ENCODE data around the gene LYPD6B. TPM values are rescaled to one million over a fixed set of nuclear protein-coding genes. Genes with fewer than 3 reads are reported as not detected.

The LYPD6B gene
- total and polyA plus RNA-seq, 4 donors, result 0.13 to 0.59 (median 0.14) TPM

GRCh38 chr2:149006883-149007543 is 31.5 kb upstream of the LYPD6B start:
- no peak for TF ChIP-seq FOXA1 (IDR thresholded peaks at IDR 0.05)
- TF ChIP-seq RXRA (IDR thresholded peaks at IDR 0.05), result no peak
- no peak for TF ChIP-seq MAX (IDR thresholded peaks at IDR 0.05)
- no peak for TF ChIP-seq NR2F2 (IDR thresholded peaks at IDR 0.05)
- no peak for TF ChIP-seq CTCF (IDR thresholded peaks at IDR 0.05; ENCODE audit: low read depth, low read length, missing input control)
- no peak for TF ChIP-seq RAD21 (IDR thresholded peaks at IDR 0.05)
- TF ChIP-seq ATF3 (IDR thresholded peaks at IDR 0.05), result no peak
- TF ChIP-seq YY1 (IDR thresholded peaks at IDR 0.05), result no peak
- no peak for TF ChIP-seq ZBTB33 (IDR thresholded peaks at IDR 0.05)
- TF ChIP-seq HNF4G (IDR thresholded peaks at IDR 0.05), result no peak
- no peak for TF ChIP-seq GABPA (IDR thresholded peaks at IDR 0.05 in 1 of 2, conservative IDR thresholded peaks at IDR 0.05 in 1 of 2)
- TF ChIP-seq EGR1 (IDR thresholded peaks at IDR 0.05; ENCODE audit: low read depth in 2 of 2), result no peak
- no peak for TF ChIP-seq HNF4A (conservative IDR thresholded peaks at IDR 0.05)
- no peak for TF ChIP-seq JUND (IDR thresholded peaks at IDR 0.05)
- TF ChIP-seq TAF1 (conservative IDR thresholded peaks at IDR 0.05), result no peak
- TF ChIP-seq FOXA2 (IDR thresholded peaks at IDR 0.05), result no peak
- no peak for DNase-seq (ENCODE audit: low spot score)
- Histone ChIP-seq H3K27ac (ENCODE audit: low read depth in 1 of 2, low read length in 2 of 2) (no peak overlapping the region), H3K9ac (ENCODE audit: low read depth in 1 of 2, low read length in 2 of 2) (no peak overlapping the region), H3K27me3 (ENCODE audit: control insufficient read depth in 4 of 4, insufficient read depth in 4 of 4, low read length in 3 of 4) (peaks cover 0 to 3% (median 0%) of the 10 kb centered on the region in 4 donors), H3K9me3 (ENCODE audit: control insufficient read depth in 4 of 4, low read length in 3 of 4) (no peaks in the 10 kb centered on the region), H3K4me1 (ENCODE audit: control insufficient read depth in 4 of 4, insufficient read depth in 4 of 4, low read length in 3 of 4) (no peaks in the 10 kb centered on the region), H3K36me3 (ENCODE audit: control insufficient read depth in 4 of 4, insufficient read depth in 3 of 4, low read depth in 1 of 4, low read length in 3 of 4) (peaks cover 0 to 1% (median 0%) of the 10 kb centered on the region in 4 donors), H3K4me3 (ENCODE audit: low read depth in 1 of 3, low read length in 3 of 3) (no peak overlapping the region)
- 79% methylated on average over 4 of the region's 4 CpGs for WGBS

GRCh38 chr2:149008381-149008780 is 30.1 kb upstream of the LYPD6B start:
- Histone ChIP-seq H3K9me3 (ENCODE audit: control insufficient read depth in 4 of 4, low read length in 3 of 4) (no peaks in the 10 kb centered on the region), H3K4me3 (ENCODE audit: low read depth in 1 of 3, low read length in 3 of 3) (no peak overlapping the region), H3K4me1 (ENCODE audit: control insufficient read depth in 4 of 4, insufficient read depth in 4 of 4, low read length in 3 of 4) (no peaks in the 10 kb centered on the region), H3K27me3 (ENCODE audit: control insufficient read depth in 4 of 4, insufficient read depth in 4 of 4, low read length in 3 of 4) (no peaks in the 10 kb centered on the region), H3K9ac (ENCODE audit: low read depth in 1 of 2, low read length in 2 of 2) (no peak overlapping the region), H3K27ac (ENCODE audit: low read depth in 1 of 2, low read length in 2 of 2) (no peak overlapping the region), H3K36me3 (ENCODE audit: control insufficient read depth in 4 of 4, insufficient read depth in 3 of 4, low read depth in 1 of 4, low read length in 3 of 4) (no peaks in the 10 kb centered on the region)
- DNase-seq (ENCODE audit: low spot score), result no peak
- no peak for TF ChIP-seq RAD21 (IDR thresholded peaks at IDR 0.05)
- no peak for TF ChIP-seq ZBTB33 (IDR thresholded peaks at IDR 0.05)
- TF ChIP-seq ATF3 (IDR thresholded peaks at IDR 0.05), result no peak
- TF ChIP-seq RXRA (IDR thresholded peaks at IDR 0.05), result no peak
- TF ChIP-seq YY1 (IDR thresholded peaks at IDR 0.05), result no peak
- TF ChIP-seq EGR1 (IDR thresholded peaks at IDR 0.05; ENCODE audit: low read depth in 2 of 2), result no peak
- TF ChIP-seq HNF4G (IDR thresholded peaks at IDR 0.05), result no peak
- TF ChIP-seq CTCF (IDR thresholded peaks at IDR 0.05; ENCODE audit: low read depth, low read length, missing input control), result no peak
- TF ChIP-seq FOXA1 (IDR thresholded peaks at IDR 0.05), result no peak
- 80% methylated on average over 7 of the region's 7 CpGs for WGBS
